ENCODE results near the gene RFC5.

GRCh38 chr12:117980616-117981015 is 35.9 kb upstream of the RFC5 start:
- TF ChIP-seq POLR2A (IDR thresholded peaks at IDR 0.05) (no peak), POLR2AphosphoS5 (IDR thresholded peaks at IDR 0.05) (no peak)

Measured in gastroesophageal sphincter (tissue), 2 donors.